H9 (cell line): ENCODE results near the gene C4orf17. TPM values are rescaled to one million over a fixed set of nuclear protein-coding genes. Genes with fewer than 3 reads are reported as not detected.

Source experiments
- DNase-seq: peaks from one replicate; pipeline ENCODE4 v3.0.0-alpha.2; 2017
- H2AFZ ChIP-seq: one replicate; pipeline ENCODE4 v1.6.1; 2013; ENCODE audit warnings: mild to moderate bottlenecking, low read length, control low read depth, moderate library complexity
- H2AK5ac ChIP-seq: 2 replicates; pipeline ENCODE4 v1.6.1; 2013; ENCODE audit warnings: low read length, control low read depth, mixed read lengths; ENCODE audit not compliant: insufficient read length
- H2BK120ac ChIP-seq: one replicate; pipeline ENCODE4 v1.6.1; 2013; ENCODE audit warnings: low read depth, mild to moderate bottlenecking, low read length, control low read depth, inconsistent platforms; ENCODE audit not compliant: poor library complexity, severe bottlenecking
- H2BK12ac ChIP-seq: 2 replicates; pipeline ENCODE4 v1.6.1; 2013; ENCODE audit warnings: low read length, control low read depth, mixed read lengths, low read depth; ENCODE audit not compliant: insufficient read length
- H2BK15ac ChIP-seq: 2 replicates; pipeline ENCODE4 v1.6.1; 2013; ENCODE audit warnings: low read depth, low read length, control low read depth
- H2BK20ac ChIP-seq: one replicate; pipeline ENCODE4 v1.6.1; 2013; ENCODE audit warnings: low read depth, mild to moderate bottlenecking, low read length, control low read depth, inconsistent platforms; ENCODE audit not compliant: poor library complexity, severe bottlenecking
- H2BK5ac ChIP-seq: 2 replicates; pipeline ENCODE4 v1.6.1; 2013; ENCODE audit warnings: low read length, control low read depth, mixed read lengths; ENCODE audit not compliant: insufficient read length
- H3K14ac ChIP-seq: 2 replicates; pipeline ENCODE4 v1.6.1; 2013; ENCODE audit warnings: low read length, control low read depth; ENCODE audit not compliant: insufficient read depth
- H3K18ac ChIP-seq: 2 replicates; pipeline ENCODE4 v1.6.1; 2013; ENCODE audit warnings: low read depth, mild to moderate bottlenecking, mixed read lengths, low read length, control low read depth; ENCODE audit not compliant: insufficient read length
- H3K23ac ChIP-seq: 2 replicates; pipeline ENCODE4 v1.6.1; 2013; ENCODE audit warnings: low read length, control low read depth, mixed read lengths, low read depth; ENCODE audit not compliant: insufficient read length
- H3K23me2 ChIP-seq: 2 replicates; pipeline ENCODE4 v1.6.1; 2013; ENCODE audit warnings: low read depth, mild to moderate bottlenecking, mixed read lengths, low read length, control low read depth; ENCODE audit not compliant: insufficient read length, poor library complexity, severe bottlenecking
- H3K27ac ChIP-seq: 2 replicates; pipeline ENCODE4 v1.5.1; 2013; ENCODE audit warnings: low read length, control low read depth, mixed read lengths, low read depth; ENCODE audit not compliant: insufficient read length
- H3K27me3 ChIP-seq: 2 replicates; pipeline ENCODE4 v1.6.1; 2013; ENCODE audit warnings: low read length, control low read depth, inconsistent platforms; ENCODE audit not compliant: insufficient read depth
- H3K4ac ChIP-seq: 2 replicates; pipeline ENCODE4 v1.6.1; 2013; ENCODE audit warnings: low read depth, mild to moderate bottlenecking, control low read depth, inconsistent platforms, low read length, moderate library complexity
- H3K4me1 ChIP-seq: 2 replicates; pipeline ENCODE4 v1.6.1; 2013; ENCODE audit warnings: low read length, control low read depth, inconsistent platforms; ENCODE audit not compliant: insufficient read depth
- H3K4me2 ChIP-seq: 2 replicates; pipeline ENCODE4 v1.6.1; 2013; ENCODE audit warnings: low read length, control low read depth, mixed read lengths; ENCODE audit not compliant: insufficient read length, insufficient read depth
- H3K56ac ChIP-seq: 2 replicates; pipeline ENCODE4 v1.6.1; 2013; ENCODE audit warnings: low read depth, mild to moderate bottlenecking, mixed read lengths, low read length, control low read depth; ENCODE audit not compliant: insufficient read length
- H3K79me1 ChIP-seq: 2 replicates; pipeline ENCODE4 v1.6.1; 2013; ENCODE audit warnings: low read depth, mild to moderate bottlenecking, moderate library complexity, low read length, control low read depth, inconsistent platforms; ENCODE audit not compliant: insufficient read depth, poor library complexity, severe bottlenecking
- H3K79me2 ChIP-seq: 2 replicates; pipeline ENCODE4 v1.6.1; 2013; ENCODE audit warnings: low read length, control low read depth, inconsistent platforms; ENCODE audit not compliant: insufficient read depth
- H3K9ac ChIP-seq: 2 replicates; pipeline ENCODE4 v1.6.1; 2013; ENCODE audit warnings: low read length, control low read depth, mixed read lengths; ENCODE audit not compliant: insufficient read length; ENCODE audit errors: extremely low read depth
- H3K9me3 ChIP-seq: one replicate; pipeline ENCODE4 v1.6.1; 2013; ENCODE audit warnings: low read depth, low read length, inconsistent platforms; ENCODE audit not compliant: control insufficient read depth
- H3T11ph ChIP-seq: one replicate; pipeline ENCODE4 v1.6.1; 2013; ENCODE audit warnings: mild to moderate bottlenecking, low read length, control low read depth, inconsistent platforms
- H4K20me1 ChIP-seq: one replicate; pipeline ENCODE4 v1.6.1; 2013; ENCODE audit not compliant: control insufficient read depth, insufficient read length, insufficient read depth
- H4K5ac ChIP-seq: 2 replicates; pipeline ENCODE4 v1.6.1; 2013; ENCODE audit warnings: low read depth, mild to moderate bottlenecking, mixed read lengths, low read length, control low read depth; ENCODE audit not compliant: insufficient read length
- H4K8ac ChIP-seq: replicated peaks from 2 replicates; pipeline ENCODE4 v1.6.1; 2013; ENCODE audit warnings: low read length, control low read depth, mixed read lengths, low read depth; ENCODE audit not compliant: insufficient read length
- H4K91ac ChIP-seq: 2 replicates; pipeline ENCODE4 v1.6.1; 2013; ENCODE audit warnings: low read depth, mild to moderate bottlenecking, moderate library complexity, mixed read lengths, low read length, control low read depth; ENCODE audit not compliant: insufficient read length
- H3K27ac Mint-ChIP-seq, 3 experiments: 2 replicates in 2 of 3; 3 replicates in 1 of 3; pipeline ENCODE4 v1.8.0; 2020 to 2021; ENCODE audit warnings: mixed read lengths in 3 of 3, mild to moderate bottlenecking in 1 of 3, moderate library complexity in 1 of 3
- H3K27me3 Mint-ChIP-seq: 2 replicates; pipeline ENCODE4 v1.8.0; 2021; ENCODE audit warnings: low read depth, mild to moderate bottlenecking, moderate library complexity, mixed read lengths
- H3K36me3 Mint-ChIP-seq, 3 experiments: 2 replicates in 2 of 3; 3 replicates in 1 of 3; pipeline ENCODE4 v1.8.0; 2020 to 2021; ENCODE audit warnings: low read depth in 3 of 3, mixed read lengths in 3 of 3; ENCODE audit not compliant: insufficient read depth in 1 of 3
- H3K4me1 Mint-ChIP-seq, 2 experiments: 2 replicates each; pipeline ENCODE4 v1.8.0; 2020; ENCODE audit warnings: mixed read lengths in 2 of 2
- H3K4me3 Mint-ChIP-seq, 2 experiments: 2 replicates in 1 of 2; 3 replicates in 1 of 2; pipeline ENCODE4 v1.8.0; 2020 to 2021; ENCODE audit warnings: mild to moderate bottlenecking in 2 of 2, mixed read lengths in 2 of 2, moderate library complexity in 1 of 2
- H3K9me3 Mint-ChIP-seq, 2 experiments: 2 replicates in 1 of 2; 3 replicates in 1 of 2; pipeline ENCODE4 v1.8.0; 2020; ENCODE audit warnings: mild to moderate bottlenecking in 2 of 2, mixed read lengths in 2 of 2, moderate library complexity in 1 of 2
- CTCF ChIP-seq: fragments of 200-600 bp; sonication (generic); conservative IDR thresholded peaks from 3 replicates; pipeline ENCODE4 v1.8.0; 2021; ENCODE audit warnings: antibody characterized with exemption, mild to moderate bottlenecking
- WGBS: extraction: QIAGEN DNeasy Blood & Tissue Kit; methylation state at CpG from one replicate; pipeline ENCODE4 v1.1.7; 2013; ENCODE audit warnings: missing lambda C conversion rate, low lambda C conversion rate, mixed read lengths; ENCODE audit not compliant: insufficient read length; ENCODE audit errors: extremely low coverage; 5-methylcytosine and 5-hydroxymethylcytosine counted together
- total RNA-seq: library from RNA; stranded (reverse); gene quantifications from 2 replicates; pipeline ENCODE4 v1.2.1, GENCODE V29; 2021

C4orf17 gene
- total RNA-seq, 1 experiment from 2014 or later = not detected

DNA sequence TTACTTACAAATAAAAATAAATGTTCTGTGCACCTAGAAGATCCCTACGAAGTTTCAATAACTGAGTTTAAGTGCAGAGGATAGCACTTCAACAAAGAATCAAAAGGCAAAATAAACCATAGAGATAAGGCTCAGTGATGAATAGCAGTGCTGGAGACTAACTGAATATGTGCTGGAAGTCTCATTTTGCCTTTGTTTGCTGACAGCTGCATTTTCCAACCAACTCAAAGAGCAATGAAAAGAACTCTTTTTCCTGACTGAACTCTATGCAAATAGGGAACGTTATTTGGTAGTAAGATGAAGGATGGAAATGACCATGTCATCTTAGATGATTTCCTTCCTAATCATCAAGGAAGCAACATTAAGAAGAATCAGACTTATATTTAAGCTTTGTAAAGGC, 42.9 kb upstream of the C4orf17 start:
- H3K4me1 ChIP-seq = no peaks in the 10 kb centered on the region
- Mint-ChIP-seq H3K4me1 (no peaks in the 10 kb centered on the region), H3K36me3 (no peaks in the 10 kb centered on the region), H3K27me3 (no peaks in the 10 kb centered on the region), H3K27ac (no peak overlapping the region), H3K9me3 (no peaks in the 10 kb centered on the region), H3K4me3 (no peak overlapping the region)
- H2BK15ac ChIP-seq = no peak overlapping the region
- no peak overlapping the region for H2BK12ac ChIP-seq
- H4K8ac ChIP-seq = no peak overlapping the region
- no peak overlapping the region for H2AFZ ChIP-seq
- H2BK5ac ChIP-seq = no peak overlapping the region
- no peak overlapping the region for H2AK5ac ChIP-seq
- H3K79me2 ChIP-seq = no peaks in the 10 kb centered on the region
- no peak overlapping the region for H4K5ac ChIP-seq
- H3K56ac ChIP-seq = no peak overlapping the region
- no peaks in the 10 kb centered on the region for H3K27me3 ChIP-seq
- no peaks in the 10 kb centered on the region for H4K20me1 ChIP-seq
- no peak overlapping the region for H4K91ac ChIP-seq
- H3K9ac ChIP-seq = no peak overlapping the region
- DNase-seq = no peak
- H3K23ac ChIP-seq = no peak overlapping the region
- no peak overlapping the region for H3K4ac ChIP-seq
- no peaks in the 10 kb centered on the region for H3K23me2 ChIP-seq
- no peak overlapping the region for H2BK20ac ChIP-seq
- H3K14ac ChIP-seq = no peak overlapping the region
- H3K4me2 ChIP-seq = no peak overlapping the region
- H3T11ph ChIP-seq = no peak overlapping the region
- no peaks in the 10 kb centered on the region for H3K9me3 ChIP-seq
- no peak overlapping the region for H2BK120ac ChIP-seq
- H3K18ac ChIP-seq = no peak overlapping the region
- TF ChIP-seq CTCF = no peak
- no peaks in the 10 kb centered on the region for H3K79me1 ChIP-seq
- no CpG with 5 or more reads among the region's 2 CpGs for WGBS
- H3K27ac ChIP-seq = no peak overlapping the region
